Endothelial cell of umbilical vein (primary cell): ENCODE data around the gene ARID5A. TPM values are rescaled to one million over a fixed set of nuclear protein-coding genes. Genes with fewer than 3 reads are reported as not detected.

Experiments
- BruUV-seq: library from RNA; stranded (reverse); fragments of 400-500 nt; replicated peaks from 2 replicates; lab custom pipeline; 2021; lab: Mats Ljungman, UMichigan
- CTCF ChIA-PET: fragments of 300-600, 350-600 bp; sonication (Branson Sonifier 250); formaldehyde crosslinking; loops from one replicate; lab custom pipeline; 2021; ENCODE audit warnings: antibody characterized with exemption, inconsistent platforms; lab: Charles Lee
- POLR2A ChIA-PET: fragments of 300-600, 350-600 bp; sonication (Branson Sonifier 250); formaldehyde crosslinking; loops from one replicate; lab custom pipeline; 2021; ENCODE audit warnings: antibody characterized with exemption, inconsistent platforms; lab: Charles Lee
- DNase-seq: peaks from one replicate; pipeline ENCODE4 v3.0.0-alpha.2; 2011; ENCODE audit warnings: low read depth, low spot score
- FAIRE-seq: peaks from 2 replicates; lab custom pipeline; 2011; peaks lifted over from hg19 to GRCh38; lab: Jason Lieb, UNC
- H2AFZ ChIP-seq: 2 replicates; pipeline ENCODE4 v1.6.0; 2012; ENCODE audit warnings: low read depth, low read length, control low read depth, inconsistent platforms
- H3K27ac ChIP-seq: 2 replicates; pipeline ENCODE4 v1.5.1; 2011; ENCODE audit warnings: low read depth, mild to moderate bottlenecking, control low read depth, low read length, moderate library complexity; ENCODE audit not compliant: insufficient read depth
- H3K27me3 ChIP-seq, 2 experiments: 2 replicates each; pipeline versions ENCODE4 v1.6.0 to v1.6.1; 2011; ENCODE audit warnings: low read length in 2 of 2, mixed read lengths in 1 of 2; ENCODE audit not compliant: control insufficient read depth in 2 of 2, insufficient read depth in 2 of 2
- H3K36me3 ChIP-seq, 2 experiments: 2 replicates in 1 of 2; 3 replicates in 1 of 2; pipeline ENCODE4 v1.5.1; 2011; ENCODE audit warnings: low read length in 2 of 2, mild to moderate bottlenecking in 1 of 2, moderate library complexity in 1 of 2; ENCODE audit not compliant: control insufficient read depth in 2 of 2, insufficient read depth in 2 of 2; ENCODE audit errors: extremely low read depth in 1 of 2
- H3K4me1 ChIP-seq: 3 replicates; pipeline ENCODE4 v1.5.1; 2011; ENCODE audit warnings: mild to moderate bottlenecking, low read length; ENCODE audit not compliant: control insufficient read depth, insufficient read depth; ENCODE audit errors: extremely low read depth
- H3K4me2 ChIP-seq: 2 replicates; pipeline ENCODE4 v1.6.1; 2011; ENCODE audit warnings: low read length, control low read depth, mixed read lengths; ENCODE audit not compliant: insufficient read depth
- H3K4me3 ChIP-seq, 3 experiments: fragments of 200-600 bp in 1 of 3; sonication (generic), shearing (Covaris generic) in 1 of 3; replicated peaks in 1 of 3; 2 replicates each; pipeline ENCODE4 v1.5.1; 2011 to 2016; ENCODE audit warnings: control low read depth in 3 of 3, low read length in 3 of 3, mild to moderate bottlenecking in 2 of 3, inconsistent platforms in 1 of 3, low read depth in 1 of 3, moderate library complexity in 1 of 3; ENCODE audit not compliant: insufficient read depth in 1 of 3
- H3K79me2 ChIP-seq: 2 replicates; pipeline ENCODE4 v1.6.0; 2012; ENCODE audit warnings: low read length, inconsistent platforms; ENCODE audit not compliant: control insufficient read depth, insufficient read depth
- H3K9ac ChIP-seq: replicated peaks from 2 replicates; pipeline ENCODE3; 2011; ENCODE audit warnings: low read length, control low read depth; ENCODE audit not compliant: insufficient read depth; ENCODE audit errors: extremely low read depth
- H3K9me1 ChIP-seq: replicated peaks from 3 replicates; pipeline ENCODE4 v1.6.0; 2011; ENCODE audit warnings: mild to moderate bottlenecking, low read length; ENCODE audit not compliant: control insufficient read depth, insufficient read depth; ENCODE audit errors: extremely low read depth
- H3K9me3 ChIP-seq: replicated peaks from 2 replicates; pipeline ENCODE4 v1.5.1; 2012; ENCODE audit warnings: low read length, inconsistent platforms; ENCODE audit not compliant: control insufficient read depth, insufficient read depth
- H4K20me1 ChIP-seq: replicated peaks from 2 replicates; pipeline ENCODE3; 2011; ENCODE audit warnings: mild to moderate bottlenecking, low read length; ENCODE audit not compliant: control insufficient read depth, insufficient read depth; ENCODE audit errors: extremely low read depth
- EZH2 ChIP-seq: IDR thresholded peaks from 2 replicates; pipeline ENCODE4 v1.6.1; 2012; ENCODE audit warnings: borderline replicate concordance, low read depth, mild to moderate bottlenecking, moderate library complexity, low read length, inconsistent platforms; ENCODE audit not compliant: severe bottlenecking
- FOS ChIP-seq: IDR thresholded peaks from 2 replicates; pipeline ENCODE4 v1.6.1; 2011; ENCODE audit warnings: mild to moderate bottlenecking, low read length, moderate library complexity, borderline replicate concordance; ENCODE audit not compliant: insufficient read depth
- GATA2 ChIP-seq: IDR thresholded peaks from 2 replicates; pipeline ENCODE4 v1.7.0; 2011; ENCODE audit warnings: low read depth, mild to moderate bottlenecking, moderate library complexity, mixed read lengths, low read length; ENCODE audit not compliant: insufficient read length, insufficient read depth
- JUN ChIP-seq: IDR thresholded peaks from 2 replicates; pipeline ENCODE4 v1.6.1; 2011; ENCODE audit warnings: borderline replicate concordance, low read depth; ENCODE audit not compliant: insufficient read length, insufficient read depth
- MAX ChIP-seq: IDR thresholded peaks from 2 replicates; pipeline ENCODE4 v1.6.1; 2011; ENCODE audit not compliant: insufficient read depth, insufficient read length
- MYC ChIP-seq: IDR thresholded peaks from one replicate; pipeline ENCODE4 v1.6.1; 2011; ENCODE audit warnings: mild to moderate bottlenecking, low read depth, low read length
- POLR2A ChIP-seq: IDR thresholded peaks from 2 replicates; pipeline ENCODE4 v1.6.1; 2012; ENCODE audit warnings: low read depth, mild to moderate bottlenecking, control low read depth, low read length
- POLR2AphosphoS5 ChIP-seq: IDR thresholded peaks from 2 replicates; pipeline ENCODE4 v1.6.1; 2012; ENCODE audit warnings: low read depth, mild to moderate bottlenecking, control low read depth, low read length, moderate library complexity; ENCODE audit not compliant: insufficient read depth
- dilution Hi-C: fragments of 300-500 bp; cut with MboI; formaldehyde crosslinking; loops from one replicate; pipeline ENCODE4 v1.15.0; 2019; ENCODE audit warnings: low sequenced_read_pairs; ENCODE audit not compliant: extremely low pct_ligation_motif_present
- intact Hi-C: fragments of 100-400 bp; cut with micrococcal nuclease; formaldehyde crosslinking; loops from one replicate; pipeline ENCODE4 v1.10.0; 2022
- polyA plus RNA-seq, 4 experiments: library from polyadenylated mRNA; depleted of rRNA in 3 of 4; stranded (reverse) in 3 of 4; unstranded in 1 of 4; fragments of >200 nt; gene quantifications; 2 replicates each; pipeline versions ENCODE4 v1.2.1 to v1.2.3, GENCODE V29; 2011 to 2012; ENCODE audit warnings: missing spikeins in 1 of 4
- total RNA-seq: library from RNA; stranded (reverse); gene quantifications from 2 replicates; pipeline ENCODE4 v1.2.3, GENCODE V29; 2021
- TF ChIP-seq, protein P1 (sequence below), 2 donors: IDR thresholded peaks; 1 replicate in 1 of 2; 2 replicates in 1 of 2; pipeline ENCODE4 v1.5.1; 2011; ENCODE audit warnings: low read length in 2 of 2, mild to moderate bottlenecking in 2 of 2, moderate library complexity in 2 of 2, control low read depth in 1 of 2, inconsistent platforms in 1 of 2, low read depth in 1 of 2; ENCODE audit not compliant: insufficient read depth in 1 of 2; ENCODE audit errors: extremely low read depth in 1 of 2

ARID5A gene
- total and polyA plus RNA-seq, 2 donors (not counting 3 experiments of a cell fraction or from before 2014, with no cell fraction given) = 18.0 to 24.7 TPM

DNA sequence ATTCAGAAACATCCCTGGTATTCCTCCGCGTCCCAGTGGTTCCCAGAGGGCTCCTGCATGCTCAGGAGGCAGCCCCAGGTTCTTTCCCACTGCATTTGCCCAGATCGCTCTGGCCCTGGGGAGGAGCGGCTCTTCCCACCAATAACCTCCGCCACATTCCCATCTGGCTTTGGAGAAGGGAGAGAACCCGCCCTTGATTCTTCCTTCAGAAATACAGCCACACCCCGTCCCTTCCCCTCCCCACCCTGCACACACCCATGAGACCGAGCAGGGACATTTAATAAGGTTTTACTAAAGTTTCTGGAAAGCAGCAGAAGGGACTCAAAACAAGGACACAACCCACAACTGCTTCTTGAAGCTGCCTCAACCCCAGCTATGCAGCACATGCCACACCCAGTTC lies 21.9 kb downstream of the ARID5A start:
- Histone ChIP-seq H3K4me3 (no peak overlapping the region), H3K36me3 (no peaks in the 10 kb centered on the region), H3K27me3 (no peaks in the 10 kb centered on the region), H3K4me2 (no peak overlapping the region), H3K9ac (no peak overlapping the region), H3K9me1 (no peaks in the 10 kb centered on the region), H4K20me1 (no peaks in the 10 kb centered on the region), H3K79me2 (no peaks in the 10 kb centered on the region), H2AFZ (no peak overlapping the region), H3K27ac (no peak overlapping the region), H3K4me1 (no peaks in the 10 kb centered on the region), H3K9me3 (no peaks in the 10 kb centered on the region)
- intact Hi-C loops = no loop called here
- no TSS peak for BruUV-seq
- FAIRE-seq = no peak
- dilution Hi-C loops = no loop called here
- TF ChIP-seq MAX (no peak), FOS (no peak), MYC (no peak)
- CTCF ChIA-PET = no interaction called here
- POLR2A ChIA-PET = no interaction called here
- DNase-seq = no peak

DNA sequence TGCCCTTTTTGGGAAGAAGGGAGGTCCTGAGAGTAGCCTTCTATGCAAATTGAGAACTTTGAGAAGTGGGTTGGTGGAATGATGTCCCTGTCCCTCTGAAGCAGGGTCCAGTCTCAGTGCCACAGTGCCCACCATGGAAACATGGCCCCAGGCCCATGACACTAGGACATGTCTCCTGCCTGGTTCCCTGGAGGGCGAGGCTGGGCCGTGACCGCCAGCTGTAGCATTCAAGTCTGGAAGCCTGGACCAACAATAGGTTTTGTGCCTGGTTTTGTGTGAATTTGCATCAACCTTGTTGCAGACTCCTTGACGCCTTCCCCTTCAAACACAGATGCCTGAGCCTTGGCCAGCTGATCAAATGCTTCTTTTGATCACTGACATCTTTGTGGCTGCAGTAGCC lies 27.5 kb downstream of the ARID5A start:
- TF ChIP-seq MAX = no peak
- TF ChIP-seq, protein P1, sequence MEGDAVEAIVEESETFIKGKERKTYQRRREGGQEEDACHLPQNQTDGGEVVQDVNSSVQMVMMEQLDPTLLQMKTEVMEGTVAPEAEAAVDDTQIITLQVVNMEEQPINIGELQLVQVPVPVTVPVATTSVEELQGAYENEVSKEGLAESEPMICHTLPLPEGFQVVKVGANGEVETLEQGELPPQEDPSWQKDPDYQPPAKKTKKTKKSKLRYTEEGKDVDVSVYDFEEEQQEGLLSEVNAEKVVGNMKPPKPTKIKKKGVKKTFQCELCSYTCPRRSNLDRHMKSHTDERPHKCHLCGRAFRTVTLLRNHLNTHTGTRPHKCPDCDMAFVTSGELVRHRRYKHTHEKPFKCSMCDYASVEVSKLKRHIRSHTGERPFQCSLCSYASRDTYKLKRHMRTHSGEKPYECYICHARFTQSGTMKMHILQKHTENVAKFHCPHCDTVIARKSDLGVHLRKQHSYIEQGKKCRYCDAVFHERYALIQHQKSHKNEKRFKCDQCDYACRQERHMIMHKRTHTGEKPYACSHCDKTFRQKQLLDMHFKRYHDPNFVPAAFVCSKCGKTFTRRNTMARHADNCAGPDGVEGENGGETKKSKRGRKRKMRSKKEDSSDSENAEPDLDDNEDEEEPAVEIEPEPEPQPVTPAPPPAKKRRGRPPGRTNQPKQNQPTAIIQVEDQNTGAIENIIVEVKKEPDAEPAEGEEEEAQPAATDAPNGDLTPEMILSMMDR (IDR thresholded peaks at IDR 0.05; ENCODE audit: extremely low read depth in 1 of 2, insufficient read depth in 1 of 2, low read depth in 1 of 2, low read length in 2 of 2) = no peak
- no peak for TF ChIP-seq FOS
- no peak for TF ChIP-seq MYC
- no peak for TF ChIP-seq JUN
- TF ChIP-seq GATA2 = no peak
- TF ChIP-seq POLR2A = no peak
- TF ChIP-seq EZH2 = no peak
- no peak for TF ChIP-seq POLR2AphosphoS5
- Histone ChIP-seq H3K27me3 (no peaks in the 10 kb centered on the region), H3K36me3 (no peaks in the 10 kb centered on the region), H4K20me1 (no peaks in the 10 kb centered on the region), H3K4me3 (no peak overlapping the region), H3K9me1 (no peaks in the 10 kb centered on the region), H3K9me3 (no peaks in the 10 kb centered on the region), H3K27ac (no peak overlapping the region), H2AFZ (no peak overlapping the region), H3K4me2 (no peak overlapping the region), H3K79me2 (no peaks in the 10 kb centered on the region), H3K9ac (no peak overlapping the region), H3K4me1 (no peaks in the 10 kb centered on the region)
- DNase-seq (no peak), FAIRE-seq (no peak)
- POLR2A ChIA-PET = no interaction called here
- dilution Hi-C loops (no loop called here), intact Hi-C loops (no loop called here)
- CTCF ChIA-PET = interaction anchor here (6.4 kb wide), 1 partner anchor 9 kb away, joined by 51 read pairs; no protein-coding TSS in a partner anchor
- no TSS peak for BruUV-seq
